SK-N-MC (cell line): Measurements from ENCODE around the gene ZNF496.
A peak's percentile ranks its signal among the peaks of the same experiment; 100 is the strongest.

Experiments used
- EZH2 ChIP-seq: fragments of 200-600 bp; sonication (generic); IDR thresholded peaks from one replicate; pipeline ENCODE4 v1.6.1; 2017; ENCODE audit warnings: antibody characterized with exemption
- POLR2AphosphoS5 ChIP-seq: IDR thresholded peaks from 2 replicates; pipeline ENCODE4 v1.6.1; 2012; ENCODE audit warnings: mild to moderate bottlenecking, low read depth, low read length, borderline replicate concordance

DNA sequence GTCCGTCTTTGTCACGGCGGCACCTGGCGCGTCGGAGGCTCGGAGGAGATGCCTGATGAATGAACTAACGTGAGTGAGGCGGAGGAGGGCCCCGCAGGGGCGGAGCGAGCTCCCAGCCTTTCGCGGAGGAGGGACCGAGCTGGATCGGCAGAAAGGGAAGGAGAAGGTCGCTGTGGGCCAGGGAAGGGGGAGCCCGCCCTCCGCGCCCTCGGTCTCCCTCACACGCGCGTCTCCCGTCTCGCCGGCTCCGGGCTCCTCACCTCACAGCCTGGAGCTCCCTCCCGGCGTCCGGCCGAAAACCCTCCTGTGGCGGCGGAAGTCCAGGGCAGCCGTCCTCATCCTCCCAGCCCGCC is 519 bp downstream of the ZNF496 start:
- peak; percentile 46; the same call in 1 of the 2 replicates for TF ChIP-seq POLR2AphosphoS5
- no peak for TF ChIP-seq EZH2
